GM12801 (cell line): ENCODE data around the gene GRB10.

Experiments
- CTCF ChIP-seq: IDR thresholded peaks from one replicate; pipeline ENCODE4 v1.5.1; 2011; ENCODE audit warnings: control low read depth; ENCODE audit not compliant: insufficient read length; ENCODE audit errors: extremely low read depth

Gene GRB10

GRCh38 chr7:50552921-50553320 lies 229.8 kb downstream of the GRB10 start:
- TF ChIP-seq CTCF = no peak

DNA sequence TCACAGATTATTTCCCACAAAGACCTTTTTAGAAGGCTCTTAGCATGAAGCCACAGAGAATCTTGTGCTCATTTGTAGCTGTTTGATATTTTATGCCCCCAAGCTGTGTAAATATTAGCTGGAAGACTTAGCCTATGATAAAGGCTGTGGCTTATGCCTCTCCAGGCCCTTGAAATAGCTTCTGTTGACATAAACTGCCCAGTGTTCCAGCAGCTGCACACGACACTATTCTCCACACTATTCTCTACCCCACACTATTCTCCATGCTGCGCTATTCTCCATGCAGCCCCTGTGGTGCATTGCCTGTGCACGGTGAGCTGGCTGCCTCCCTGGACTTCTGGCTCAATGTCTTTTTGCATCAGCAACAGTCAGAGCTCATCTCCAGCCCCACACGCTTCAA lies 230.6 kb downstream of the GRB10 start:
- TF ChIP-seq CTCF = no peak

DNA sequence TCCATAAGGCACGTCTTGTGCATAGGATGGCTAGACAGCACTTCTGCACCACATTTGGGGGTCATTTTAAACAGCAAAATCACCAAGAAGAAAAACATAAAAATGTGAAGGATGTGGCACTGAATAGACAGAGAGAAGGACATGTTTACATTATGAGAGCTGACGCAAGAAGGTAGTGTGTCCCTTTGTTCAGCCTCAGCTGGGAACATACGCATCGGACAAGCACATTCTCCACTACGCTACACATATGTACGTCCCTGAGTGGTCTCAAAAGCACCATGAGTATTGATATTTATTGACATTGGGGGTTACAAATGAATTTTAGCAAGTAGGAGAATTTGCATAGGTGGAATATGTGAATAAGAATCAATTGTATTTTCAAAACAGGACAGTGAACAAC lies 237.7 kb downstream of the GRB10 start:
- no peak for TF ChIP-seq CTCF

GRCh38 chr7:50543776-50544442 lies 238.8 kb downstream of the GRB10 start:
- TF ChIP-seq CTCF = no peak

DNA sequence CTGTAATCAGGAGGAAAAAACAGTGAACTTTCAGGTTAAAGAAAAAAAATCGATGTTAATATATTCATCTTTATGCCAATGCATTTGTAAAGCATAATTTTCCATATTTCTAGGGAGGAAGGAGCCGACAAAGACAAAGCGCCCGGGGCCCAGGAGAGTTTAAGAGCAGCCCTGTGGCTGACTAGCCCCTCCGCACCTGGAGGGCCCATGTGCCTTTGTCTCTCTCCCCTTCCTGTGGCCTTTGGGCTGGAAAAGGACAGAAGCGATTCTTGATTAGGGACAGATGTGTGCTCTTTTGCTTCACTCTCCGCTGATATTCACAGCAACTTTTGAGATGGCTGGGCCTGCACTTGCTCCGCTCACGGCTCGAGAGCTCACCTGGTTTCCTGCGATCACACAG lies 240.6 kb downstream of the GRB10 start:
- TF ChIP-seq CTCF = no peak

DNA sequence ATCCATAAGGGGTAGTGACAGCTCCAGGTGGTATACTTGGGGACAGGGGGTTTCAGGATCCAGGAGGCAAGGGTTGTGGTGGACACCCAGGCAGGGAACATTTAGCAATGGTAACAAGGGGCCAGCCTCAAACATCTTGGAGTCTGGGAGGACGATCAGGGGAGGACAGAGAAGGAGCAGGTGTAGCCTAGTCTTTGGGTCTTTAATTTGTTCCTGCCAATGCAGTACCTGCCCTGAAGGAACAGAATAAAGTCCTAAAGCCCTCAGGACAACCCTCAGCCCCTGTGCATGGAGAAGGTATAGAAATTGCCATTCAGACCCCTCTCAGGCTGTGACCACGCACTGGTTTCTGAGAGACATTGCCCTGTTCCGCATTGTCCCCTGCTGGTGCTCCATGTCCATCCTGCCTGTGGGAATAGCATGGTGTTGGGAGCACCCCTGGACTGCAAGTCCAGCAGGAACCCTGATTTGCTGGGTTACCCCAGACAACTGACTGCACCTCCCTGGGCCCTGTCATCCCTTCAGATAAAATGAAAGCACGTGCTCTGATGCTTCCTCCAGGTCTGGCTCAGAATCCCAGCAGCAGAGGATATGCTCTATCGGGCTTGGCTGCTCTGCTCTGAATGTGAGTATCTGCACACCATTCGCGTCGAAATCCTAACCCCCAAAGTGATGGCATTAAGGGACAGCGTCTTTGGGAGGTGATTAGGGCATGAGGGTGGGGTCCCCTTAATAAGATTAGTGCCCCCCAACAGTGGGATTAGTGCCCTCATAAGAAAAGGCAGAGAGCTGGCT lies 241.7 kb downstream of the GRB10 start:
- no peak for TF ChIP-seq CTCF
